Skeletal muscle tissue (tissue), 4 donors: ENCODE measurements around the gene CSTB. TPM values are rescaled to one million over a fixed set of nuclear protein-coding genes. Genes with fewer than 3 reads are reported as not detected.

Source experiments
- H3K27ac ChIP-seq: one replicate; pipeline ENCODE4 v1.7.0; 2013; ENCODE audit warnings: mild to moderate bottlenecking, low read depth, low read length, inconsistent platforms
- H3K27me3 ChIP-seq, 3 donors: one replicate each; pipeline ENCODE4 v1.7.0; 2013; ENCODE audit warnings: low read length in 3 of 3; ENCODE audit not compliant: control insufficient read depth in 3 of 3, insufficient read depth in 3 of 3
- H3K36me3 ChIP-seq, 3 donors: one replicate each; pipeline ENCODE4 v1.7.0; 2013; ENCODE audit warnings: low read length in 3 of 3; ENCODE audit not compliant: control insufficient read depth in 3 of 3, insufficient read depth in 3 of 3
- H3K4me1 ChIP-seq, 3 donors: one replicate each; pipeline ENCODE4 v1.7.0; 2013; ENCODE audit warnings: low read length in 3 of 3, mild to moderate bottlenecking in 3 of 3; ENCODE audit not compliant: control insufficient read depth in 3 of 3, insufficient read depth in 3 of 3
- H3K4me3 ChIP-seq, 3 donors: one replicate each; pipeline ENCODE4 v1.7.0; 2013; ENCODE audit warnings: low read length in 3 of 3
- H3K9ac ChIP-seq, 3 donors: one replicate each; pipeline ENCODE4 v1.7.0; 2013; ENCODE audit warnings: low read length in 3 of 3, mild to moderate bottlenecking in 3 of 3, moderate library complexity in 2 of 3, low read depth in 1 of 3
- H3K9me3 ChIP-seq, 3 donors: one replicate each; pipeline ENCODE4 v1.7.0; 2013; ENCODE audit warnings: low read length in 3 of 3; ENCODE audit not compliant: control insufficient read depth in 3 of 3
- total RNA-seq: library from RNA; depleted of rRNA; stranded (reverse); fragments of >200 nt; gene quantifications from one replicate; pipeline ENCODE4 v1.2.3, GENCODE V29; 2014
- donor health status: Osteomylitis.

Gene CSTB
- total RNA-seq, 1 donor from 2014 or later: 6.3 TPM

DNA sequence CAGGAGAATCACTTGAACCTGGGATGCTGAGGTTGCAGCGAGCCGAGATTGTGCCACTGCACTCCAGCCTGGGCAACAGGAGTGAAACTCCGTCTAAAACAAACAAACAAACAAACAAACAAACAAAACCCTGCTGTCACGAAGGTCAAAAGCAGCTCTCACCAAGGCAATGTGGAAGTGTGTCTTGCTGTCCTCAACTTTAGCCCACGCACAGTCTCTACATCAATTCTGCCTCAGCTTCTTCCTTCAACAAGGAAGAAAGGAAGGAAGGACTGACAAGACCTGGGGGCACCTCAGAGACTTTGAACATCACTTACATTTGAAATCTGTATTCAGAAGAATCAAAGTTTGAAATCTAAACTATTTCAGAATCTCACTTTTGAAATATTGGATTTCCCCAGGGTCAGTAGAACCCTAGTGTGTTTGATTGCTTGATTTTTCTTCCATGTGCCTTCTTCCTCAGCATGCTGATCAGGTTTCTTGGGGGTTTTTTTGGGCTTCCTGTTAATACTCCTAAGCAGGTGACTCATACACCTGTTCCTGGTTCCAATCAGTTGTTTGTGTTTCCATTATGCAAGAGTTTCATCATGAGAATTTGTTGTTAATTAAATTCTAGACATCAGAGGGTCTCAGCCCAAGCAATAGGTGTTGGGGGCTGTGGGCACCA, 6.5 kb upstream of the CSTB start:
- Histone ChIP-seq H3K4me1 (peaks cover 0 to 3% (median 0%) of the 10 kb centered on the region in 3 donors), H3K36me3 (no peaks in the 10 kb centered on the region), H3K9ac (no peak overlapping the region), H3K4me3 (no peak overlapping the region), H3K27me3 (no peaks in the 10 kb centered on the region), H3K27ac (no peak overlapping the region), H3K9me3 (no peaks in the 10 kb centered on the region)

GRCh38 chr21:43781846-43782245, 5.7 kb upstream of the CSTB start:
- no peaks in the 10 kb centered on the region for H3K9me3 ChIP-seq
- no peak overlapping the region for H3K4me3 ChIP-seq
- H3K27me3 ChIP-seq: no peaks in the 10 kb centered on the region
- no peak overlapping the region for H3K27ac ChIP-seq
- peaks cover 0 to 3% (median 0%) of the 10 kb centered on the region in 3 donors for H3K4me1 ChIP-seq
- H3K9ac ChIP-seq: no peak overlapping the region
- H3K36me3 ChIP-seq: no peaks in the 10 kb centered on the region

GRCh38 chr21:43779660-43780059, 3.6 kb upstream of the CSTB start:
- H3K27ac ChIP-seq: no peak overlapping the region
- H3K4me3 ChIP-seq: no peak overlapping the region
- H3K4me1 ChIP-seq: peaks cover 8 to 15% (median 9%) of the 10 kb centered on the region in 3 donors
- H3K27me3 ChIP-seq: no peaks in the 10 kb centered on the region
- H3K36me3 ChIP-seq: no peaks in the 10 kb centered on the region
- no peaks in the 10 kb centered on the region for H3K9me3 ChIP-seq
- H3K9ac ChIP-seq: no peak overlapping the region

GRCh38 chr21:43778469-43779335, 2.6 kb upstream of the CSTB start:
- Histone ChIP-seq H3K9me3 (no peaks in the 10 kb centered on the region), H3K9ac (no peak overlapping the region), H3K36me3 (peaks cover 3 to 7% (median 5%) of the 10 kb centered on the region in 3 donors), H3K27ac (no peak overlapping the region), H3K4me3 (no peak overlapping the region), H3K4me1 (peaks cover 9 to 17% (median 15%) of the 10 kb centered on the region in 3 donors), H3K27me3 (no peaks in the 10 kb centered on the region)

GRCh38 chr21:43777953-43778352, 1.8 kb upstream of the CSTB start:
- Histone ChIP-seq H3K27ac (no peak overlapping the region), H3K36me3 (peaks cover 9 to 15% (median 10%) of the 10 kb centered on the region in 3 donors), H3K9me3 (no peaks in the 10 kb centered on the region), H3K27me3 (no peaks in the 10 kb centered on the region), H3K4me3 (no peak overlapping the region), H3K9ac (no peak overlapping the region), H3K4me1 (peaks cover 9 to 17% (median 15%) of the 10 kb centered on the region in 3 donors)

DNA sequence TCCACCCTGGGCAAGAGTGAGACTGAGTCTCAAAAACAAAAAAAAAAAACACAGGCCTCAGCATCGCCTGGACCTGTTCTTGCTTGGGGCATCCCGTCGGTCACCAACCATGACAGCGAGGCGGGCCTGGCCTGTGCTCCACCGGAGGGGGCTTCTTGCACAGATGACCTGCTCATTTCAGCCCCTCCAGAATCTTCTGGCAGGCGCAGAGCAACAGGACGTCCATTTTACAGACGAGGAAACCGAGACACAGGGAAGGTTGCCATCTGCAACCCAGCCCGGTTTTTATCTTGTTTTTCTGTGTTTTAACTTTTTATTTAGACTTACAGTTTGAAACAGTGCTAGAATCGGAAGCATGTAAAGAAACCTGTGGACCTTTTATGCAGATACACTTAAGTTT, 918 bp downstream of the CSTB start:
- peak overlapping the region; percentile 82 to 90 (median 88) for H3K4me3 ChIP-seq
- H3K27ac ChIP-seq: peak overlapping the region; percentile 77
- H3K36me3 ChIP-seq: peaks cover 10 to 16% (median 13%) of the 10 kb centered on the region in 3 donors
- peaks cover 9 to 17% (median 15%) of the 10 kb centered on the region in 3 donors for H3K4me1 ChIP-seq
- H3K9me3 ChIP-seq: no peaks in the 10 kb centered on the region
- peak overlapping the region; percentile 75 to 92 (median 82) for H3K9ac ChIP-seq
- peaks cover 0 to 1% (median 0%) of the 10 kb centered on the region in 3 donors for H3K27me3 ChIP-seq

- Histone ChIP-seq H3K36me3 (peaks cover 10 to 16% (median 13%) of the 10 kb centered on the region in 3 donors), H3K4me3 (no peak overlapping the region), H3K27ac (no peak overlapping the region), H3K4me1 (peaks cover 9 to 17% (median 15%) of the 10 kb centered on the region in 3 donors), H3K9ac (no peak overlapping the region), H3K27me3 (peaks cover 0 to 2% (median 0%) of the 10 kb centered on the region in 3 donors), H3K9me3 (no peaks in the 10 kb centered on the region)
These were observed 1.9 kb downstream of the CSTB start for GRCh38 chr21:43774163-43774562.

DNA sequence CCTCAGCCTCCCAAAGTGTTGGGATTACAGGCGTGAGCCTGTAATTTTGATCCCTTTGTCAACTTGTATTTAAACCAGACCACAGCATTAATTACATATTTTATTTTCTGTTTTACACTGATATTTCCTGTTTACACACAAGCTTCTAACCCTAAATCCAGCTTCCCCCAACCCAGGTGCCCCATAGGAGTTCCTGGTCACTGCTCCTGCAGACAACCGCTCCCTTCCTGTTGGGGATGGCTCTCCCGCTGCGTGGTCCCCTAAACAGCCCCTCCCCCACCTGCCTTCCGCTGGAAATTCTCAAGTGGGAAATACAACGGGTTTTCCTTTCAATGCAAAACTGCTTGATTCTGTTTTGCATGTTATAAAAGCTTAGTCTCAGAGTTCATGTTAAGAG, 3.7 kb downstream of the CSTB start:
- peaks cover 0 to 4% (median 2%) of the 10 kb centered on the region in 3 donors for H3K27me3 ChIP-seq
- H3K27ac ChIP-seq: no peak overlapping the region
- no peak overlapping the region for H3K4me3 ChIP-seq
- H3K9ac ChIP-seq: no peak overlapping the region
- no peaks in the 10 kb centered on the region for H3K9me3 ChIP-seq
- H3K36me3 ChIP-seq: peaks cover 10 to 16% (median 13%) of the 10 kb centered on the region in 3 donors
- peaks cover 9 to 17% (median 16%) of the 10 kb centered on the region in 3 donors for H3K4me1 ChIP-seq

DNA sequence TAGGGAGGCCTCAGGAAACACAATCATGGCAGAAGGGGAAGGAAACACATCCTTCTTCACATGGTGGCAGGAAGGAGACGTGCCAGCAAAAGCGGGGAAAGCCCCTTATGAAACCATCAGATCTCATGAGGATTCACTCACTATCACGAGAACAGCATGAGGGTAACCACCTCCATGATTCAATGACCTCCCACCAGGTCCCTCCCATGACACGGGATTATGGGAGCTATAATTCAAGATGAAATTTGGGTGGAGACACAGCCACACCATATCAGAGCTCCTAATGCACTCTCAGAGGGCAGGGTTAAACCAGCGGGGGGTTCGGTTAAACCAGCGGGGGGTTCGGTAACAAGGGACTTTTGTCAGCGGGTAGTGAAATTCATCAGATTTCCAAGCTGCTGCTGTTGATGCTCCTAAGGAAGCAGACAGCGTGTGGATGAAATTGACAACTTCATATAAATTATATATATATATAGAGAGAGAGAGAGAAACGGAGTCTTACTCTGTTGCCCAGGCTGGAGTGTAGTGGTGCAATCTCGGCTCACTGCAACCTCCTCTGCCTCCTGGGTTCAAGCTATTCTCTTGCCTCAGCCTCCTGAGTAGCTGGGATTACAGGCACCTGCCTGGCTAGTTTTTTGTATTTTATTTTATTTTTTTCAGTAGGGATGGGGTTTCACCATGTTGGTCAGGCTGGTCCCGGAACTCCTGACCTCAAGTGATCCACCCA, 4.2 kb downstream of the CSTB start:
- Histone ChIP-seq H3K9ac (no peak overlapping the region), H3K4me1 (peaks cover 9 to 17% (median 16%) of the 10 kb centered on the region in 3 donors), H3K9me3 (no peaks in the 10 kb centered on the region), H3K36me3 (peaks cover 10 to 16% (median 13%) of the 10 kb centered on the region in 3 donors), H3K27me3 (peaks cover 0 to 4% (median 2%) of the 10 kb centered on the region in 3 donors), H3K4me3 (no peak overlapping the region), H3K27ac (no peak overlapping the region)
